Adrenal gland (tissue), 12 donors: ENCODE measurements around the gene MINAR1. TPM values are rescaled to one million over a fixed set of nuclear protein-coding genes. Genes with fewer than 3 reads are reported as not detected.

Experiments used
- DNase-seq, 7 donors: peaks; one replicate each; pipeline ENCODE4 v3.0.0-alpha.2; 2019 to 2020
- H3K27ac ChIP-seq, 5 donors: fragments of 200-600 bp; sonication (generic) in 4 of 5; 1 replicate in 3 of 5; 2 replicates in 2 of 5; pipeline versions ENCODE4 v1.5.1 to v1.8.0; 2016 to 2020; ENCODE audit warnings: mild to moderate bottlenecking in 1 of 5
- H3K27me3 ChIP-seq: fragments of 200-600 bp; 2 replicates; pipeline ENCODE4 v1.8.0; 2021
- H3K36me3 ChIP-seq, 2 donors: fragments of 200-600 bp; replicated peaks in 1 of 2; 1 replicate in 1 of 2; 2 replicates in 1 of 2; pipeline versions ENCODE4 v1.5.1 to v1.8.0; 2018 to 2022
- H3K4me1 ChIP-seq, 2 donors: fragments of 200-600 bp; replicated peaks in 1 of 2; 1 replicate in 1 of 2; 2 replicates in 1 of 2; pipeline versions ENCODE4 v1.5.1 to v1.8.0; 2018 to 2021
- H3K4me3 ChIP-seq, 4 donors: fragments of 200-600 bp; sonication (generic) in 3 of 4; one replicate each; pipeline ENCODE4 v1.5.1; 2016 to 2018
- H3K9me3 ChIP-seq, 3 donors: fragments of 200-600 bp; sonication (generic) in 1 of 3; replicated peaks in 1 of 3; 1 replicate in 2 of 3; 2 replicates in 1 of 3; pipeline versions ENCODE4 v1.5.1 to v1.8.0; 2016 to 2021
- POLR2A ChIP-seq, 2 donors: fragments of 450-650 bp; IDR thresholded peaks; one replicate each; pipeline ENCODE4 v1.6.1; 2017; ENCODE audit warnings: antibody characterized with exemption in 2 of 2, mild to moderate bottlenecking in 2 of 2, moderate library complexity in 1 of 2
- WGBS, 4 donors: extraction: QIAGEN DNeasy Blood & Tissue Kit in 2 of 4; methylation state at CpG; one replicate each; pipeline versions ENCODE4 v1.1.5 to v1.1.7; 2013 to 2017; 5-methylcytosine and 5-hydroxymethylcytosine counted together
- intact Hi-C, 2 donors: fragments of 100-400 bp; cut with DNase I; formaldehyde crosslinking; loops; one replicate each; pipeline versions ENCODE4 v1.14.1 to v1.15.0; 2022 to 2023
- polyA plus RNA-seq, 3 donors: library from polyadenylated mRNA; stranded (reverse); fragments of 200-250 nt in 2 of 3; fragments of 350-450 nt in 1 of 3; fragmentation: Illumina TruSeq in 1 of 3; extraction: RNeasy Lipid Tissue Mini Kit (QIAGEN cat#74804) in 1 of 3; gene quantifications; one replicate each; pipeline ENCODE4 v1.2.3, GENCODE V29; 2013 to 2014
- total RNA-seq, 9 donors: library from RNA; depleted of rRNA in 4 of 9; stranded (reverse); fragments of >200 nt in 4 of 9; fragments of 120-200 nt in 1 of 9; fragmentation: NEBNext Ultra II Directional in 1 of 9; extraction: Animal tissue kit (Norgen Biotek cat#: 25700) in 1 of 9; gene quantifications; one replicate each; pipeline versions ENCODE4 v1.1.0 to v1.2.4, GENCODE V29; 2013 to 2023
- TF ChIP-seq, protein P1 (sequence below), 6 experiments: fragments of 450-650 bp in 4 of 6; fragments of 200-600 bp in 2 of 6; sonication (generic) in 1 of 6; IDR thresholded peaks; 1 replicate in 5 of 6; 2 replicates in 1 of 6; pipeline versions ENCODE4 v1.5.1 to v1.8.0; 2016 to 2021; ENCODE audit warnings: antibody characterized with exemption in 6 of 6, mild to moderate bottlenecking in 2 of 6, moderate library complexity in 1 of 6
- donor health status: healthy with polysubstance abuse.
- donor health status: Bipolar disorder and iron deficiency.
- donor health status: DM: yes; HTN: yes; CAD: no.
- donor health status: DM: no; HTN: no; CAD: no.
- donor health status: DM: no; HTN: no; CAD: no.
- donor health status: DM: yes; HTN: yes; CAD: no.

Gene MINAR1
- total and polyA plus RNA-seq, 12 donors = 0.89 to 43.8 (median 19.2) TPM

DNA sequence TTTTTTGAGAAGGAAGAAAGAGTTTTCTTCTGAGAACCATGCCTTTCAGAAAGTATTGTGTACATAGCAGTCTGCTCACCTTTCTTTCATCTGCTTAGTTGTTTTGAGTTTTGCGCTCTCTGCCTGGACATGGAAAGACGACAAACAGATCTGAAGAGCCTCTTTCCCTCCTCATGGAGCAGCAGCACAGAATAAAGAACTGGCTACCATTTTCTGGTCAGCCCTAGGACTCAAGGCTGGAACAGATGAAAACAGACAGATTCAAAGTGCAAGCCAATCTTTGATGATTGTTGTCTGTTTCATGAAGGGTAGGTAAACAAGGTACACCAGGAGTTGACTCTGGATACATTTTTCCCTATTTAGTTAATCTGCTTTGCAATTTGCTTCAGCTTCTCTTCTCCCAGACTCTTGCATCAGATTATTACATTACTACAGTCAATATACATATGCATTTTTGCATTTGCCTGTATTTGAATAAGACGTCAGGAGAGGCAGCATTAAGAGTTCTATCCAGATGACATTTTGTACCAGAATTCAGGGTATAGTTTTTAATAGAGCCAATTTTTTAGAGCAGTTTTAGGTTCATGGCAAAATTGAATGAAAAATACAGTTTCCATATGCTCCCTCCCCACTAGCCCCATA lies 34.7 kb upstream of the MINAR1 start:
- H3K27me3 ChIP-seq = no peaks in the 10 kb centered on the region
- no peak overlapping the region for H3K27ac ChIP-seq
- H3K9me3 ChIP-seq = no peaks in the 10 kb centered on the region
- intact Hi-C loops = no loop called here
- TF ChIP-seq, protein P1, sequence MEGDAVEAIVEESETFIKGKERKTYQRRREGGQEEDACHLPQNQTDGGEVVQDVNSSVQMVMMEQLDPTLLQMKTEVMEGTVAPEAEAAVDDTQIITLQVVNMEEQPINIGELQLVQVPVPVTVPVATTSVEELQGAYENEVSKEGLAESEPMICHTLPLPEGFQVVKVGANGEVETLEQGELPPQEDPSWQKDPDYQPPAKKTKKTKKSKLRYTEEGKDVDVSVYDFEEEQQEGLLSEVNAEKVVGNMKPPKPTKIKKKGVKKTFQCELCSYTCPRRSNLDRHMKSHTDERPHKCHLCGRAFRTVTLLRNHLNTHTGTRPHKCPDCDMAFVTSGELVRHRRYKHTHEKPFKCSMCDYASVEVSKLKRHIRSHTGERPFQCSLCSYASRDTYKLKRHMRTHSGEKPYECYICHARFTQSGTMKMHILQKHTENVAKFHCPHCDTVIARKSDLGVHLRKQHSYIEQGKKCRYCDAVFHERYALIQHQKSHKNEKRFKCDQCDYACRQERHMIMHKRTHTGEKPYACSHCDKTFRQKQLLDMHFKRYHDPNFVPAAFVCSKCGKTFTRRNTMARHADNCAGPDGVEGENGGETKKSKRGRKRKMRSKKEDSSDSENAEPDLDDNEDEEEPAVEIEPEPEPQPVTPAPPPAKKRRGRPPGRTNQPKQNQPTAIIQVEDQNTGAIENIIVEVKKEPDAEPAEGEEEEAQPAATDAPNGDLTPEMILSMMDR (IDR thresholded peaks at IDR 0.05) = no peak
- TF ChIP-seq POLR2A (IDR thresholded peaks at IDR 0.05) = no peak
- H3K36me3 ChIP-seq = no peaks in the 10 kb centered on the region
- no peak for DNase-seq
- WGBS, 4 donors = 67 to 94% (median 81%) methylated on average over 3 of the region's 3 CpGs
- peaks cover 2 to 8% of the 10 kb centered on the region in 2 donors for H3K4me1 ChIP-seq
- no peak overlapping the region for H3K4me3 ChIP-seq

DNA sequence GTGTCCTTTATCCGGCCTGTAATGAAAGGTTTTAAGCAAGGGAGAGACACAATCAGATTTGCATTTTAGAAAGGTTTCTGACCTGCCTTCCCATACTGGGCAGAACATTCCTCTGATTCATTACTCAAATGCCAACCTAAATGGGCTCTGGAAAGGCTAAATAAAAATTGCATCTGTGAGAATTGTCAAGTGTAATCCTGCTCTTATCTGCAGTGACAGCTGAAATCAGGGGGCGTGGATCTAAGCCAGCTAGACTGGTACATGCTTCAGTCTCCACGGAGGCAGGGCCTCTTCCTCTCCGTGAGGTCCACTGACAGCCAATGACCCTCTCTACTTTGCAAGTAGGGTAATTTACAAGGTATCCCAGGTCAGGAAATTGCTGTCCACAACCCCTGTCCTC lies 32.5 kb upstream of the MINAR1 start:
- Histone ChIP-seq H3K27me3 (no peaks in the 10 kb centered on the region), H3K4me1 (peaks cover 0 to 1% of the 10 kb centered on the region in 2 donors), H3K9me3 (no peaks in the 10 kb centered on the region), H3K27ac (no peak overlapping the region), H3K36me3 (no peaks in the 10 kb centered on the region), H3K4me3 (no peak overlapping the region)
- intact Hi-C loops = no loop called here
- TF ChIP-seq, protein P1 (IDR thresholded peaks at IDR 0.05) = no peak
- no peak for TF ChIP-seq POLR2A (IDR thresholded peaks at IDR 0.05)
- WGBS, 4 donors = 68 to 89% (median 78%) methylated on average over 2 to 4 of the region's 4 CpGs
- DNase-seq = no peak

DNA sequence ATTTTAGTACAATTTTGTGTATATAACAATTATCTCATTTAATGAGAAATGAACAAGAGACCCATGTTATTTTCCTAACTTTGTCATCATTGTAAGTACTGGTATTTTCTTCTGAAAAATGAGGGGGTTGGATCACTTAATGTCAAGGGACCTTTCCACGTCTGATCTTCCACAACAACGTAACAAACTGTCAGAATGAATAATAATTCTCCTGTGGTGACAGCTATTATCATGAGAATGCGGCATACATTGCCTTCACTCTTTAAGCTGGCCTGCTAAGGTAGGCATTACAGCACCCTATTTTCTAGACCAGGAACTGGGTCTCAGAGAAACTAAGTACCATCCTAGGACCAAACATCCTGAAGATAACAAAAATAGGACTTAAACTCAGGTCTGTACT lies 31.5 kb upstream of the MINAR1 start:
- Histone ChIP-seq H3K27ac (no peak overlapping the region), H3K27me3 (no peaks in the 10 kb centered on the region), H3K4me1 (no peaks in the 10 kb centered on the region), H3K36me3 (no peaks in the 10 kb centered on the region), H3K9me3 (no peaks in the 10 kb centered on the region), H3K4me3 (no peak overlapping the region)
- DNase-seq = no peak
- TF ChIP-seq, protein P1 (IDR thresholded peaks at IDR 0.05) = no peak
- no peak for TF ChIP-seq POLR2A (IDR thresholded peaks at IDR 0.05)
- WGBS, 4 donors = 56 to 80% (median 73%) methylated on average over 3 of the region's 3 CpGs
- intact Hi-C loops = no loop called here

GRCh38 chr15:79401301-79401700 lies 30.8 kb upstream of the MINAR1 start:
- intact Hi-C loops = no loop called here
- TF ChIP-seq, protein P1 (IDR thresholded peaks at IDR 0.05) = no peak
- no peak for TF ChIP-seq POLR2A (IDR thresholded peaks at IDR 0.05)
- Histone ChIP-seq H3K4me1 (no peaks in the 10 kb centered on the region), H3K27ac (no peak overlapping the region), H3K27me3 (no peaks in the 10 kb centered on the region), H3K4me3 (no peak overlapping the region), H3K9me3 (no peaks in the 10 kb centered on the region), H3K36me3 (no peaks in the 10 kb centered on the region)
- 59 to 64% (median 63%) methylated on average over 3 of the region's 3 CpGs for WGBS, 4 donors
- no peak for DNase-seq
